GM12878 (cell line): ENCODE results near the gene UBE2E2. TPM values are rescaled to one million over a fixed set of nuclear protein-coding genes. Genes with fewer than 3 reads are reported as not detected.

ENCODE experiments used
- ATAC-seq: fragments of 200-7000 bp; cut with Tn5 transposase; 3 replicates; pipeline ENCODE4 v1.9.1; 2020; ENCODE audit warnings: mild to moderate bottlenecking, moderate library complexity
- BruUV-seq: library from RNA; stranded (reverse); fragments of 400-500 nt; replicated peaks from 2 replicates; lab custom pipeline; 2021; lab: Mats Ljungman, UMichigan
- CTCF ChIA-PET: fragments of 300-600 bp; sonication (Branson Sonifier 250); formaldehyde crosslinking; extraction: SDS; loops from one replicate; lab custom pipeline; 2021; ENCODE audit warnings: inconsistent platforms; lab: Yijun Ruan, JAX
- POLR2A ChIA-PET: fragments of 350-600 bp; formaldehyde crosslinking; extraction: SDS; loops from one replicate; lab custom pipeline; 2021; ENCODE audit warnings: inconsistent platforms; lab: Charles Lee
- RAD21 ChIA-PET: fragments of 300-600 bp; sonication (Branson Sonifier 250); formaldehyde crosslinking; loops from one replicate; lab custom pipeline; 2023; ENCODE audit warnings: antibody characterized with exemption; ENCODE audit not compliant: unreplicated experiment; lab: Charles Lee
- SMC1A ChIA-PET: fragments of 300-600 bp; sonication (Branson Sonifier 250); formaldehyde crosslinking; loops from one replicate; lab custom pipeline; 2023; ENCODE audit not compliant: unreplicated experiment, uncharacterized antibody; lab: Charles Lee
- DNase-seq: peaks from one replicate; pipeline ENCODE4 v3.0.0-alpha.2; 2011; ENCODE audit warnings: low read depth, low spot score
- FAIRE-seq: peaks from 3 replicates; lab custom pipeline; 2011; peaks lifted over from hg19 to GRCh38; lab: Jason Lieb, UNC
- H2AFZ ChIP-seq: 2 replicates; pipeline ENCODE4 v1.6.0; 2011; ENCODE audit warnings: low read depth, low read length, control low read depth; ENCODE audit not compliant: control insufficient read depth
- H3K27ac ChIP-seq: 2 replicates; pipeline ENCODE4 v1.5.1; 2011; ENCODE audit warnings: control low read depth; ENCODE audit not compliant: control insufficient read depth, insufficient read depth
- H3K27me3 ChIP-seq, 2 experiments: replicated peaks in 1 of 2; 2 replicates each; pipeline versions ENCODE4 v1.6.0 to v1.6.1; 2011; ENCODE audit warnings: low read length in 1 of 2; ENCODE audit not compliant: control insufficient read depth in 2 of 2, insufficient read depth in 2 of 2
- H3K36me3 ChIP-seq, 2 experiments: 2 replicates each; pipeline ENCODE4 v1.5.1; 2011; ENCODE audit warnings: low read length in 1 of 2; ENCODE audit not compliant: control insufficient read depth in 2 of 2, insufficient read depth in 2 of 2
- H3K4me1 ChIP-seq: 2 replicates; pipeline ENCODE4 v1.6.1; 2011; ENCODE audit warnings: mild to moderate bottlenecking, low read length, moderate library complexity, mixed read lengths; ENCODE audit not compliant: control insufficient read depth, insufficient read depth
- H3K4me2 ChIP-seq: 2 replicates; pipeline ENCODE4 v1.6.0; 2011; ENCODE audit warnings: control low read depth; ENCODE audit not compliant: control insufficient read depth, insufficient read depth
- H3K4me3 ChIP-seq: fragments of 200-600 bp; sonication (generic); 2 replicates; pipeline ENCODE4 v1.5.1; 2016
- H3K79me2 ChIP-seq: 2 replicates; pipeline ENCODE4 v1.6.0; 2011; ENCODE audit warnings: low read length; ENCODE audit not compliant: control insufficient read depth, insufficient read depth
- H3K9ac ChIP-seq: 2 replicates; pipeline ENCODE4 v1.8.0; 2011; ENCODE audit warnings: low read length, control low read depth, mixed read lengths; ENCODE audit not compliant: control insufficient read depth, insufficient read depth
- H3K9me3 ChIP-seq: replicated peaks from 3 replicates; pipeline ENCODE4 v1.5.1; 2011; ENCODE audit warnings: mild to moderate bottlenecking, low read length; ENCODE audit not compliant: control insufficient read depth, insufficient read depth
- H4K20me1 ChIP-seq: 2 replicates; pipeline ENCODE4 v1.6.0; 2011; ENCODE audit not compliant: control insufficient read depth, insufficient read depth
- ATF7 ChIP-seq: fragments of 450-650 bp; IDR thresholded peaks from 2 replicates; pipeline ENCODE4 v1.6.1; 2016; ENCODE audit warnings: low read depth, mild to moderate bottlenecking
- FOXK2 ChIP-seq: fragments of 450-650 bp; IDR thresholded peaks from 2 replicates; pipeline ENCODE4 v1.6.1; 2017; ENCODE audit warnings: mild to moderate bottlenecking, moderate library complexity
- HSF1 ChIP-seq: fragments of 150-350 bp; IDR thresholded peaks from 2 replicates; pipeline ENCODE4 v1.6.1; 2014; ENCODE audit warnings: mild to moderate bottlenecking, low read depth, low read length
- MEF2B ChIP-seq: fragments of 450-650 bp; IDR thresholded peaks from 2 replicates; pipeline ENCODE4 v1.6.1; 2018; ENCODE audit warnings: mild to moderate bottlenecking, moderate library complexity; ENCODE audit not compliant: partially characterized antibody, poor library complexity, severe bottlenecking
- NFXL1 ChIP-seq: fragments of 450-650 bp; IDR thresholded peaks from 2 replicates; pipeline ENCODE4 v1.6.1; 2017; ENCODE audit warnings: antibody characterized with exemption, mild to moderate bottlenecking, borderline replicate concordance
- PAX8 ChIP-seq: fragments of 450-650 bp; IDR thresholded peaks from 2 replicates; pipeline ENCODE4 v1.6.1; 2017; ENCODE audit warnings: mild to moderate bottlenecking, moderate library complexity
- PKNOX1 ChIP-seq: fragments of 450-650 bp; IDR thresholded peaks from 2 replicates; pipeline ENCODE4 v1.6.1; 2016; ENCODE audit warnings: mild to moderate bottlenecking
- POLR2AphosphoS2 ChIP-seq: IDR thresholded peaks from 2 replicates; pipeline ENCODE4 v1.6.1; 2011; ENCODE audit warnings: low read depth, mild to moderate bottlenecking, low read length, improper control_type of control experiment, moderate library complexity
- POU2F2 ChIP-seq: IDR thresholded peaks from 3 replicates; pipeline ENCODE4 v1.6.1; 2011; ENCODE audit warnings: low read depth, mild to moderate bottlenecking, low read length, borderline replicate concordance
- RBBP5 ChIP-seq: fragments of 200-600 bp; sonication (generic); conservative IDR thresholded peaks from 2 replicates; pipeline ENCODE4 v1.6.1; 2016
- RELA ChIP-seq: fragments of 450-650 bp; IDR thresholded peaks from 2 replicates; pipeline ENCODE4 v1.8.0; 2014; ENCODE audit warnings: borderline replicate concordance; ENCODE audit not compliant: partially characterized antibody
- RFX5 ChIP-seq: IDR thresholded peaks from 2 replicates; pipeline ENCODE4 v1.6.1; 2011; ENCODE audit warnings: low read depth, low read length, improper control_type of control experiment
- TCF12 ChIP-seq: IDR thresholded peaks from 2 replicates; pipeline ENCODE4 v1.6.1; 2011; ENCODE audit warnings: low read depth, mild to moderate bottlenecking, low read length
- ZBED1 ChIP-seq: IDR thresholded peaks from 2 replicates; pipeline ENCODE4 v1.6.1; 2016; ENCODE audit warnings: borderline replicate concordance
- ZNF622 ChIP-seq: fragments of 450-650 bp; IDR thresholded peaks from 2 replicates; pipeline ENCODE4 v1.6.1; 2017; ENCODE audit warnings: mild to moderate bottlenecking, inconsistent platforms
- ZSCAN29 ChIP-seq: fragments of 450-650 bp; IDR thresholded peaks from 2 replicates; pipeline ENCODE4 v1.6.1; 2017; ENCODE audit warnings: mild to moderate bottlenecking, moderate library complexity
- WGBS: methylation state at CpG from one replicate; pipeline ENCODE4 v1.1.6; 2016; ENCODE audit warnings: low lambda C conversion rate; ENCODE audit not compliant: insufficient replicate concordance, insufficient coverage; ENCODE audit errors: missing lambda C conversion rate; 5-methylcytosine and 5-hydroxymethylcytosine counted together
- in situ Hi-C: fragments of 300-500 bp; cut with MboI; formaldehyde crosslinking; loops from 9 replicates; pipeline ENCODE4 v1.14.3; 2018; ENCODE audit warnings: mixed read lengths
- intact Hi-C: fragments of 100-400 bp; cut with micrococcal nuclease; formaldehyde crosslinking; loops from one replicate; pipeline ENCODE4 v1.14.2; 2022; ENCODE audit not compliant: unreplicated experiment
- polyA plus RNA-seq, 11 experiments: library from polyadenylated mRNA; depleted of rRNA in 4 of 11; unstranded in 6 of 11; stranded (reverse) in 5 of 11; fragments of >200 nt; fragmentation: Nextera tagmentation in 4 of 11; fragmentation: Illumina TruSeq in 1 of 11; extraction: Ambion mirVana in 4 of 11; extraction: Trizol in 1 of 11; gene quantifications; 1 replicate in 1 of 11; 2 replicates in 10 of 11; pipeline versions ENCODE4 v1.2.1 to v1.2.3, GENCODE V29; 2011 to 2016; ENCODE audit warnings: inconsistent platforms in 2 of 11, missing spikeins in 2 of 11, low read depth in 1 of 11
- total RNA-seq, 4 experiments: library from RNA; depleted of rRNA in 3 of 4; stranded (reverse); fragments of >200 nt in 3 of 4; fragmentation: Illumina TruSeq in 1 of 4; extraction: Trizol in 1 of 4; gene quantifications; 2 replicates each; pipeline versions ENCODE4 v1.2.1 to v1.2.3, GENCODE V29; 2013 to 2021
- TF ChIP-seq, protein P1 (sequence below): fragments of 450-650 bp; IDR thresholded peaks from 2 replicates; pipeline ENCODE4 v1.6.1; 2016; ENCODE audit warnings: mild to moderate bottlenecking
- TF ChIP-seq, protein P2 (sequence below): fragments of 450-650 bp; formaldehyde crosslinking; IDR thresholded peaks from 2 replicates; pipeline ENCODE4 v1.4.0; 2022; ENCODE audit warnings: mild to moderate bottlenecking, moderate library complexity

UBE2E2 gene
- total and polyA plus RNA-seq, 10 of the 15 experiments (the other 5 are each of a cell fraction or from before 2014, with no cell fraction given): 8.7 to 71.0 (median 36.4) TPM

DNA sequence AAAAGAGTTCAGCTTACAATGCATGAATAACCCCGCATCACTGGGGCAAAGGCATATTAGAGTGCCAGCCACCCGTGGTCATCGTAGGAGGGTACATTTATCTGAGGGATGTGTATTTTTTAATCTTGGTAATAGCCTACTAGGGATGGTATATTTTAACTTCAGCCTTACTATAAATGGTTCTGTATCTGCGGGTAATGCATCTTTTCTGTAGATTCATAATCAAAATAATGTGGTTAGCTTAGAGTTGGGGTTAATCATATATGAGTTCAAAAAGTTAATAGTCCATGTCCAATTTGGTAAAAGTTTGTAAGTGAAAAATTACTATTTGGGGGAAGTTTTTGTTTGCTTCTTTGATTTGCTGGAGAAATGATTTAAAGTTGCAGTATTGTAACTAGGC, 339.0 kb downstream of the UBE2E2 start:
- Histone ChIP-seq H4K20me1 (no peaks in the 10 kb centered on the region), H2AFZ (no peak overlapping the region), H3K9ac (no peak overlapping the region), H3K27ac (no peak overlapping the region), H3K27me3 (no peaks in the 10 kb centered on the region), H3K9me3 (no peaks in the 10 kb centered on the region), H3K4me3 (no peak overlapping the region), H3K36me3 (no peaks in the 10 kb centered on the region), H3K4me1 (no peaks in the 10 kb centered on the region), H3K4me2 (no peak overlapping the region), H3K79me2 (no peaks in the 10 kb centered on the region)
- ChIA-PET RAD21 (no interaction called here), SMC1A (interaction anchor here (0.6 to 1.6 kb wide), 5 partner anchors 50 to 298 kb away, joined by 3 to 4 read pairs (median 3); no protein-coding TSS in a partner anchor), POLR2A (no interaction called here), CTCF (interaction anchor here (1.0 kb wide), 1 partner anchor 21 kb away, joined by 3 read pairs; no protein-coding TSS in a partner anchor)
- TF ChIP-seq ZNF622: no peak
- no peak for TF ChIP-seq ZBED1
- TF ChIP-seq MEF2B: no peak
- no peak for TF ChIP-seq PKNOX1
- TF ChIP-seq, protein P1, sequence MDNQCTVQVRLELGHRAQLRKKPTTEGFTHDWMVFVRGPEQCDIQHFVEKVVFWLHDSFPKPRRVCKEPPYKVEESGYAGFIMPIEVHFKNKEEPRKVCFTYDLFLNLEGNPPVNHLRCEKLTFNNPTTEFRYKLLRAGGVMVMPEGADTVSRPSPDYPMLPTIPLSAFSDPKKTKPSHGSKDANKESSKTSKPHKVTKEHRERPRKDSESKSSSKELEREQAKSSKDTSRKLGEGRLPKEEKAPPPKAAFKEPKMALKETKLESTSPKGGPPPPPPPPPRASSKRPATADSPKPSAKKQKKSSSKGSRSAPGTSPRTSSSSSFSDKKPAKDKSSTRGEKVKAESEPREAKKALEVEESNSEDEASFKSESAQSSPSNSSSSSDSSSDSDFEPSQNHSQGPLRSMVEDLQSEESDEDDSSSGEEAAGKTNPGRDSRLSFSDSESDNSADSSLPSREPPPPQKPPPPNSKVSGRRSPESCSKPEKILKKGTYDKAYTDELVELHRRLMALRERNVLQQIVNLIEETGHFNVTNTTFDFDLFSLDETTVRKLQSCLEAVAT: no peak
- TF ChIP-seq RFX5: no peak
- TF ChIP-seq RELA: no peak
- no peak for TF ChIP-seq TCF12
- TF ChIP-seq NFXL1: no peak
- TF ChIP-seq, protein P2, sequence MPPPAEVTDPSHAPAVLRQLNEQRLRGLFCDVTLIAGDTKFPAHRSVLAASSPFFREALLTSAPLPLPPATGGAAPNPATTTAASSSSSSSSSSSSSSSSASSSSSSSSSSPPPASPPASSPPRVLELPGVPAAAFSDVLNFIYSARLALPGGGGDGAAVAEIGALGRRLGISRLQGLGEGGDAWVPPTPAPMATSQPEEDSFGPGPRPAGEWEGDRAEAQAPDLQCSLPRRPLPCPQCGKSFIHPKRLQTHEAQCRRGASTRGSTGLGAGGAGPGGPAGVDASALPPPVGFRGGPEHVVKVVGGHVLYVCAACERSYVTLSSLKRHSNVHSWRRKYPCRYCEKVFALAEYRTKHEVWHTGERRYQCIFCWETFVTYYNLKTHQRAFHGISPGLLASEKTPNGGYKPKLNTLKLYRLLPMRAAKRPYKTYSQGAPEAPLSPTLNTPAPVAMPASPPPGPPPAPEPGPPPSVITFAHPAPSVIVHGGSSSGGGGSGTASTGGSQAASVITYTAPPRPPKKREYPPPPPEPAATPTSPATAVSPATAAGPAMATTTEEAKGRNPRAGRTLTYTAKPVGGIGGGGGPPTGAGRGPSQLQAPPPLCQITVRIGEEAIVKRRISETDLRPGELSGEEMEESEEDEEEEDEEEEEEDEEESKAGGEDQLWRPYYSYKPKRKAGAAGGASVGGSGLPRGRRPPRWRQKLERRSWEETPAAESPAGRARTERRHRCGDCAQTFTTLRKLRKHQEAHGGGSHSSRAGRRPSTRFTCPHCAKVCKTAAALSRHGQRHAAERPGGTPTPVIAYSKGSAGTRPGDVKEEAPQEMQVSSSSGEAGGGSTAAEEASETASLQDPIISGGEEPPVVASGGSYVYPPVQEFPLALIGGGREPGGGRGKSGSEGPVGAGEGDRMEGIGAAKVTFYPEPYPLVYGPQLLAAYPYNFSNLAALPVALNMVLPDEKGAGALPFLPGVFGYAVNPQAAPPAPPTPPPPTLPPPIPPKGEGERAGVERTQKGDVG (CRISPR knock-in tag): no peak
- no peak for TF ChIP-seq FOXK2
- TF ChIP-seq POLR2AphosphoS2: no peak
- TF ChIP-seq HSF1: no peak
- TF ChIP-seq PAX8: no peak
- no peak for TF ChIP-seq POU2F2
- TF ChIP-seq ZSCAN29: no peak
- no peak for TF ChIP-seq RBBP5
- no peak for TF ChIP-seq ATF7
- ATAC-seq (no peak), DNase-seq (no peak), FAIRE-seq (no peak)
- BruUV-seq: no TSS peak
- in situ Hi-C loops (no loop called here), intact Hi-C loops (no loop called here)
- WGBS: 65% methylated on average over 4 of the region's 4 CpGs
